Activated CD4-positive, alpha-beta T cell treated with anti-CD3 and anti-CD28 coated beads for 1 hour (primary cell): Measurements from ENCODE around the gene ALB.

Source experiments
- DNase-seq: peaks from one replicate; pipeline ENCODE4 v3.0.0-alpha.2; 2020

ALB gene

GRCh38 chr4:73452953-73453700 lies 49.0 kb downstream of the ALB start:
- DNase-seq: no peak

- no peak for DNase-seq
Observed at GRCh38 chr4:73453701-73454005, 49.6 kb downstream of the ALB start.

GRCh38 chr4:73454920-73455319 lies 50.8 kb downstream of the ALB start:
- no peak for DNase-seq

- DNase-seq: no peak
Observed at GRCh38 chr4:73456177-73457022, 52.3 kb downstream of the ALB start.

GRCh38 chr4:73458184-73459047 lies 54.3 kb downstream of the ALB start:
- no peak for DNase-seq

- no peak for DNase-seq
Observed at GRCh38 chr4:73459048-73459421, 54.9 kb downstream of the ALB start.

GRCh38 chr4:73460913-73461522 lies 56.9 kb downstream of the ALB start:
- DNase-seq: no peak

GRCh38 chr4:73468170-73468569 lies 64.1 kb downstream of the ALB start:
- no peak for DNase-seq

GRCh38 chr4:73470728-73471127 lies 66.6 kb downstream of the ALB start:
- no peak for DNase-seq
